Peyer's patch (tissue), 4 donors: ENCODE results near the gene GBE1.

Experiments
- CTCF ChIP-seq, 6 experiments: fragments of 450-650 bp in 4 of 6; fragments of 200-600 bp in 2 of 6; sonication (generic) in 1 of 6; IDR thresholded peaks; one replicate each; pipeline ENCODE4 v1.5.1; 2017 to 2019; ENCODE audit warnings: antibody characterized with exemption in 6 of 6, mild to moderate bottlenecking in 3 of 6, moderate library complexity in 1 of 6
- POLR2A ChIP-seq, 2 donors: fragments of 450-650 bp; IDR thresholded peaks; one replicate each; pipeline ENCODE4 v1.5.1; 2017; ENCODE audit warnings: antibody characterized with exemption in 2 of 2, mild to moderate bottlenecking in 2 of 2, moderate library complexity in 2 of 2

- TF ChIP-seq CTCF (IDR thresholded peaks at IDR 0.05) (no peak), POLR2A (IDR thresholded peaks at IDR 0.05) (no peak)
Observed at GRCh38 chr3:81674690-81675089, 86.8 kb downstream of the GBE1 start.
